CD14-positive monocyte (primary cell): Measurements from ENCODE around the gene RCOR1. TPM values are rescaled to one million over a fixed set of nuclear protein-coding genes. Genes with fewer than 3 reads are reported as not detected.
A peak's percentile ranks its signal among the peaks of the same experiment; 100 is the strongest.

ENCODE experiments used
- DNase-seq, 3 donors: peaks; one replicate each; pipeline ENCODE4 v3.0.0-alpha.2; 2011 to 2022
- H2AFZ ChIP-seq: 2 replicates; pipeline ENCODE4 v1.6.0; 2012; ENCODE audit warnings: mild to moderate bottlenecking, low read depth, low read length, inconsistent platforms; ENCODE audit not compliant: insufficient read depth, poor library complexity, severe bottlenecking
- H3K27ac ChIP-seq, 2 donors: 1 replicate in 1 of 2; 2 replicates in 1 of 2; pipeline ENCODE4 v1.5.1; 2012 to 2013; ENCODE audit warnings: low read length in 2 of 2, control low read depth in 1 of 2, inconsistent platforms in 1 of 2, low read depth in 1 of 2, mild to moderate bottlenecking in 1 of 2
- H3K27me3 ChIP-seq, 2 donors: one replicate each; pipeline versions ENCODE4 v1.6.0 to v1.6.1; 2011 to 2013; ENCODE audit warnings: low read length in 2 of 2; ENCODE audit not compliant: control insufficient read depth in 2 of 2, insufficient read depth in 2 of 2
- H3K36me3 ChIP-seq, 2 donors: replicated peaks in 1 of 2; 1 replicate in 1 of 2; 2 replicates in 1 of 2; pipeline versions ENCODE4 v1.5.1 to v1.6.1; 2012 to 2013; ENCODE audit warnings: low read length in 2 of 2, control low read depth in 1 of 2, inconsistent platforms in 1 of 2, mild to moderate bottlenecking in 1 of 2; ENCODE audit not compliant: insufficient read depth in 2 of 2, control insufficient read depth in 1 of 2
- H3K4me1 ChIP-seq, 2 donors: 1 replicate in 1 of 2; 2 replicates in 1 of 2; pipeline versions ENCODE4 v1.5.1 to v1.6.1; 2012 to 2013; ENCODE audit warnings: low read length in 2 of 2, control low read depth in 1 of 2, inconsistent platforms in 1 of 2, mild to moderate bottlenecking in 1 of 2, moderate library complexity in 1 of 2; ENCODE audit not compliant: insufficient read depth in 2 of 2, control insufficient read depth in 1 of 2
- H3K4me2 ChIP-seq: replicated peaks from 2 replicates; pipeline ENCODE3; 2012; ENCODE audit warnings: low read length, moderate library complexity, mild to moderate bottlenecking; ENCODE audit not compliant: poor library complexity, severe bottlenecking; ENCODE audit errors: extremely low read depth
- H3K4me3 ChIP-seq, 3 experiments: fragments of 200-600 bp in 1 of 3; sonication (generic) in 1 of 3; replicated peaks in 1 of 3; 1 replicate in 2 of 3; 2 replicates in 1 of 3; pipeline ENCODE4 v1.5.1; 2011 to 2013; ENCODE audit warnings: low read length in 3 of 3, mild to moderate bottlenecking in 3 of 3, control low read depth in 2 of 3, low read depth in 2 of 3, inconsistent platforms in 1 of 3, moderate library complexity in 1 of 3
- H3K79me2 ChIP-seq: 2 replicates; pipeline ENCODE4 v1.6.0; 2012; ENCODE audit warnings: mild to moderate bottlenecking, control low read depth, inconsistent platforms, low read length, moderate library complexity; ENCODE audit not compliant: insufficient read depth
- H3K9ac ChIP-seq: 2 replicates; pipeline ENCODE4 v1.6.0; 2017; ENCODE audit warnings: low read length, mild to moderate bottlenecking; ENCODE audit not compliant: insufficient read depth, poor library complexity, severe bottlenecking
- H3K9me3 ChIP-seq, 2 donors: replicated peaks in 1 of 2; 1 replicate in 1 of 2; 2 replicates in 1 of 2; pipeline versions ENCODE4 v1.5.1 to v1.6.1; 2012 to 2013; ENCODE audit warnings: low read length in 2 of 2, control low read depth in 1 of 2; ENCODE audit not compliant: control insufficient read depth in 1 of 2, insufficient read depth in 1 of 2
- H4K20me1 ChIP-seq: 2 replicates; pipeline ENCODE4 v1.6.0; 2012; ENCODE audit warnings: mild to moderate bottlenecking, low read length, control low read depth, moderate library complexity; ENCODE audit not compliant: insufficient read depth
- H3K27ac Mint-ChIP-seq, 7 donors: one replicate each; pipeline ENCODE4 v1.8.0; 2020; ENCODE audit warnings: mild to moderate bottlenecking in 7 of 7, mixed read lengths in 7 of 7, moderate library complexity in 6 of 7, inconsistent platforms in 2 of 7
- H3K27me3 Mint-ChIP-seq, 3 donors: one replicate each; pipeline ENCODE4 v1.8.0; 2021 to 2022; ENCODE audit warnings: low read depth in 3 of 3, mild to moderate bottlenecking in 3 of 3, mixed read lengths in 3 of 3, moderate library complexity in 3 of 3, inconsistent platforms in 1 of 3
- H3K36me3 Mint-ChIP-seq, 2 donors: one replicate each; pipeline ENCODE4 v1.8.0; 2020; ENCODE audit warnings: mixed read lengths in 2 of 2, inconsistent platforms in 1 of 2, mild to moderate bottlenecking in 1 of 2
- H3K4me1 Mint-ChIP-seq: one replicate; pipeline ENCODE4 v1.8.0; 2020; ENCODE audit warnings: mild to moderate bottlenecking, mixed read lengths
- H3K4me3 Mint-ChIP-seq, 2 donors: one replicate each; pipeline ENCODE4 v1.8.0; 2020; ENCODE audit warnings: mild to moderate bottlenecking in 2 of 2, mixed read lengths in 2 of 2, moderate library complexity in 1 of 2
- H3K9me3 Mint-ChIP-seq, 7 donors: one replicate each; pipeline ENCODE4 v1.8.0; 2020 to 2022; ENCODE audit warnings: mixed read lengths in 7 of 7, mild to moderate bottlenecking in 6 of 7, moderate library complexity in 6 of 7, inconsistent platforms in 2 of 7
- WGBS: methylation state at CpG from one replicate; pipeline ENCODE4 v1.1.5; 2013; ENCODE audit warnings: missing lambda C conversion rate; ENCODE audit not compliant: insufficient coverage; 5-methylcytosine and 5-hydroxymethylcytosine counted together
- intact Hi-C, 2 donors: fragments of 100-400 bp; cut with micrococcal nuclease; formaldehyde crosslinking; loops; one replicate each; pipeline versions ENCODE4 v1.15.0 to v1.15.1; 2023
- polyA plus RNA-seq, 3 donors: library from polyadenylated mRNA; depleted of rRNA in 1 of 3; unstranded in 2 of 3; stranded (reverse) in 1 of 3; fragments of 300-500 nt in 2 of 3; fragments of >200 nt in 1 of 3; fragmentation: Illumina TruSeq in 2 of 3; gene quantifications; 1 replicate in 2 of 3; 2 replicates in 1 of 3; pipeline ENCODE4 v1.2.3, GENCODE V29; 2012 to 2021
- TF ChIP-seq, protein P1 (sequence below): fragments of 200-600 bp; IDR thresholded peaks from one replicate; pipeline ENCODE4 v1.8.0; 2022; ENCODE audit warnings: antibody characterized with exemption, mild to moderate bottlenecking

RCOR1 gene
- polyA plus RNA-seq, 3 donors: 2.1 to 36.6 (median 2.3) TPM

DNA sequence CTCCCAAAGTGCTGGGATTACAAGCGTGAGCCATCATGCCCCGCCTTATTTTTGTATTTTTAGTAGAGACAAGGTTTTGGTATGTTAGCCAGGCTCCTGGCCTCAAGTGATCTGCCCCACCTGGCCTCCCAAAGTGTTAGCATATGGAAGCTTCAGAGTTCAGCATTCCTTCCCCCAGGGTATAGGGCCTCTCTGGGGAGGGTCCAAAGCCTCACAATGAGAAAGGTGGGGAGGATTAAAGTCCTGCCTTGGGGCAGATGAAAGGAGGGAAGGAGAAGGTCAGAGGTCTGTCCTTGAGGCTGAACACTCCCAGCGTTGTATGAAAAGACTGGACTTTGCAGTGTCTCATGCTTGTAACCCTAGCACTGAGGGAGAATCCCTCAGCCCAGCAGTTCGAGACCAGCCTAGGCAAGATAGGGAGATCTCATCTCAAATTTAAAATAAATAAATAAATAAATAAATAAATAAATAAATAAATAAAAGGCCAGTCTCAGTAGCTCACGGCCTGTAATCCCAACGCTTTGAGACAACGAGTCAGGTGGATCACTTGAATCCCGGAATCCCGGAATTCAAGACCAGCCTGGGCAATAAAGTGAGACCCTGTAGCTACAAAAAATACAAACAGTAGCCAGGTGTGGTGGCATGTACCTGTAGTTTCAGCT lies 22.0 kb upstream of the RCOR1 start:
- intact Hi-C loops: no loop called here
- Histone ChIP-seq H3K9me3 (no peaks in the 10 kb centered on the region), H3K36me3 (no peaks in the 10 kb centered on the region), H3K4me2 (no peak overlapping the region), H4K20me1 (no peaks in the 10 kb centered on the region), H3K9ac (no peak overlapping the region), H3K79me2 (no peaks in the 10 kb centered on the region), H3K4me3 (no peak overlapping the region), H2AFZ (no peak overlapping the region), H3K27ac (no peak overlapping the region), H3K27me3 (no peaks in the 10 kb centered on the region), H3K4me1 (peaks cover 42 to 45% of the 10 kb centered on the region in 2 donors)
- Mint-ChIP-seq H3K9me3 (no peaks in the 10 kb centered on the region), H3K27me3 (peaks cover 2 to 3% (median 3%) of the 10 kb centered on the region in 3 donors), H3K36me3 (no peaks in the 10 kb centered on the region), H3K27ac (peak overlapping the region in 1 of 7 donors; percentile 50), H3K4me1 (peaks cover 39% of the 10 kb centered on the region), H3K4me3 (no peak overlapping the region)
- DNase-seq: no peak
- 98% methylated on average over 7 of the region's 9 CpGs for WGBS
- TF ChIP-seq, protein P1, sequence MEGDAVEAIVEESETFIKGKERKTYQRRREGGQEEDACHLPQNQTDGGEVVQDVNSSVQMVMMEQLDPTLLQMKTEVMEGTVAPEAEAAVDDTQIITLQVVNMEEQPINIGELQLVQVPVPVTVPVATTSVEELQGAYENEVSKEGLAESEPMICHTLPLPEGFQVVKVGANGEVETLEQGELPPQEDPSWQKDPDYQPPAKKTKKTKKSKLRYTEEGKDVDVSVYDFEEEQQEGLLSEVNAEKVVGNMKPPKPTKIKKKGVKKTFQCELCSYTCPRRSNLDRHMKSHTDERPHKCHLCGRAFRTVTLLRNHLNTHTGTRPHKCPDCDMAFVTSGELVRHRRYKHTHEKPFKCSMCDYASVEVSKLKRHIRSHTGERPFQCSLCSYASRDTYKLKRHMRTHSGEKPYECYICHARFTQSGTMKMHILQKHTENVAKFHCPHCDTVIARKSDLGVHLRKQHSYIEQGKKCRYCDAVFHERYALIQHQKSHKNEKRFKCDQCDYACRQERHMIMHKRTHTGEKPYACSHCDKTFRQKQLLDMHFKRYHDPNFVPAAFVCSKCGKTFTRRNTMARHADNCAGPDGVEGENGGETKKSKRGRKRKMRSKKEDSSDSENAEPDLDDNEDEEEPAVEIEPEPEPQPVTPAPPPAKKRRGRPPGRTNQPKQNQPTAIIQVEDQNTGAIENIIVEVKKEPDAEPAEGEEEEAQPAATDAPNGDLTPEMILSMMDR: no peak

- Histone ChIP-seq H3K4me3 (no peak overlapping the region), H3K27me3 (no peaks in the 10 kb centered on the region), H3K9ac (no peak overlapping the region), H4K20me1 (no peaks in the 10 kb centered on the region), H3K4me1 (peaks cover 36 to 40% of the 10 kb centered on the region in 2 donors), H3K4me2 (no peak overlapping the region), H3K36me3 (no peaks in the 10 kb centered on the region), H3K79me2 (no peaks in the 10 kb centered on the region), H3K27ac (no peak overlapping the region), H3K9me3 (no peaks in the 10 kb centered on the region), H2AFZ (no peak overlapping the region)
- 80% methylated on average over 1 of the region's 2 CpGs for WGBS
- TF ChIP-seq, protein P1: no peak
- intact Hi-C loops: no loop called here
- H3K27ac Mint-ChIP-seq: no peak overlapping the region
- no peaks in the 10 kb centered on the region for H3K9me3 Mint-ChIP-seq
- no peak for DNase-seq
- H3K27me3 Mint-ChIP-seq: peaks cover 4 to 6% (median 5%) of the 10 kb centered on the region in 3 donors
- peaks cover 33% of the 10 kb centered on the region for H3K4me1 Mint-ChIP-seq
- H3K36me3 Mint-ChIP-seq: no peaks in the 10 kb centered on the region
- no peak overlapping the region for H3K4me3 Mint-ChIP-seq
Observed at GRCh38 chr14:102571043-102571442, 21.4 kb upstream of the RCOR1 start.
